Mesendoderm (in vitro differentiated cells): ENCODE results near the gene PDIA6.
A peak's percentile ranks its signal among the peaks of the same experiment; 100 is the strongest.

ENCODE experiments used
- DNase-seq: peaks from one replicate; pipeline ENCODE4 v3.0.0; 2013
- H2AK5ac ChIP-seq: 2 replicates; pipeline ENCODE4 v1.6.1; 2013; ENCODE audit warnings: low read length, inconsistent platforms
- H2BK120ac ChIP-seq: 2 replicates; pipeline ENCODE4 v1.6.1; 2013; ENCODE audit warnings: low read depth, mild to moderate bottlenecking, low read length, moderate library complexity, mixed read lengths
- H2BK15ac ChIP-seq: replicated peaks from 2 replicates; pipeline ENCODE4 v1.6.1; 2013; ENCODE audit warnings: low read depth, mild to moderate bottlenecking, moderate library complexity
- H2BK5ac ChIP-seq: 2 replicates; pipeline ENCODE4 v1.6.1; 2013; ENCODE audit warnings: low read length, inconsistent platforms
- H3K18ac ChIP-seq: 2 replicates; pipeline ENCODE4 v1.6.1; 2013; ENCODE audit warnings: mild to moderate bottlenecking, low read length, mixed read lengths
- H3K23ac ChIP-seq: one replicate; pipeline ENCODE4 v1.6.1; 2013; ENCODE audit warnings: low read length
- H3K27ac ChIP-seq: 2 replicates; pipeline ENCODE4 v1.5.1; 2013; ENCODE audit warnings: low read depth, mild to moderate bottlenecking, inconsistent platforms, low read length, moderate library complexity
- H3K27me3 ChIP-seq: 2 replicates; pipeline ENCODE4 v1.6.1; 2013; ENCODE audit warnings: low read length, control low read depth, mild to moderate bottlenecking, inconsistent platforms; ENCODE audit not compliant: insufficient read depth, poor library complexity
- H3K36me3 ChIP-seq: 2 replicates; pipeline ENCODE4 v1.6.1; 2013; ENCODE audit warnings: low read length, inconsistent platforms; ENCODE audit not compliant: control insufficient read depth, insufficient read depth
- H3K4ac ChIP-seq: one replicate; pipeline ENCODE4 v1.6.1; 2013; ENCODE audit warnings: low read depth, mild to moderate bottlenecking, low read length, moderate library complexity
- H3K4me1 ChIP-seq: 2 replicates; pipeline ENCODE4 v1.6.1; 2013; ENCODE audit warnings: low read depth, low read length, inconsistent platforms; ENCODE audit not compliant: control insufficient read depth
- H3K4me2 ChIP-seq: 2 replicates; pipeline ENCODE4 v1.6.1; 2013; ENCODE audit warnings: low read length
- H3K4me3 ChIP-seq: 2 replicates; pipeline ENCODE4 v1.5.1; 2013; ENCODE audit warnings: mild to moderate bottlenecking, low read length
- H3K56ac ChIP-seq: one replicate; pipeline ENCODE4 v1.6.1; 2013; ENCODE audit warnings: low read length
- H3K79me1 ChIP-seq: 2 replicates; pipeline ENCODE4 v1.6.1; 2013; ENCODE audit warnings: low read length, inconsistent platforms
- H3K79me2 ChIP-seq: 2 replicates; pipeline ENCODE4 v1.6.1; 2013; ENCODE audit warnings: mild to moderate bottlenecking, low read length; ENCODE audit not compliant: control insufficient read depth, insufficient read depth
- H3K9ac ChIP-seq: 2 replicates; pipeline ENCODE4 v1.6.1; 2013; ENCODE audit warnings: low read length, inconsistent platforms
- H4K5ac ChIP-seq: one replicate; pipeline ENCODE4 v1.6.1; 2013; ENCODE audit warnings: low read length
- H4K8ac ChIP-seq: one replicate; pipeline ENCODE4 v1.6.1; 2013; ENCODE audit warnings: low read depth, mild to moderate bottlenecking, control low read depth, low read length, moderate library complexity
- whole genome bisulfite sequencing: extraction: QIAGEN DNeasy Blood & Tissue Kit; methylation state at CpG from one replicate; pipeline ENCODE4 v1.1.7; 2013; ENCODE audit warnings: low lambda C conversion rate, missing lambda C conversion rate; ENCODE audit not compliant: insufficient coverage; ENCODE audit errors: extremely low coverage; 5-methylcytosine and 5-hydroxymethylcytosine counted together

PDIA6 gene

DNA sequence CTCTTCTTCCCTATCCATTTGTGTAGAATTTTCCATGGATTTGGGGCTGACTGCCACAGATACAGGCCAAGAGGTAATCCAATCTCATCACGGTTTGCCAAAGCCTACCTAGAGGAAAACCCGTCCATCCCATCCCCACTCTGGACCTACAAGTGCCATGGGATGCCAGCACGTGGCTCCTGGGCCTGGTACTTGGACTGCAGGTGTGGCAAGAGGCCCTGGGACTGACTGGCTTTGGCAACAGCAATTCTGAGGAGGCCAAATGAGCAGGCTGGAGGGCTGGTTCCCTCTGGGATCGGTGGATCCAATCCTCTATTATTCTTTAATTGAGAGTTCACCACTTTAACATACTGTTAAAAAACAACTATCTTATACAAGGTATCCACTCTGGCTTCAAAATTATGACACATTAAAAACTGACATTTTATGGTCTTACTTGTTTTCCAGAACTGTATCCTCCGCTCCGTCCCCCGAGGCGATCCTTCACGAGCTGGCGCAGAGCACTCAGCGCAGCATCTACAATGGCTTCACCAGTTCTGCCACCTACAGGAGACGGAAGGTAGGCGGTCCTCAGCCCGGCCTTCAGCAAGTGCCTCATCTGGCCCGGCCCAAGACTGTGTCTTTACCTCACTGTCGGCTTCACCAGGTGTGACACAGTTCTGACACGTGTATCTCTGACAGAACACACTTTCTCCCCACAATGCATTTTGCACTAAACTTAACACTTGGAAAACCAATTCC is 19.8 kb downstream of the PDIA6 start:
- Histone ChIP-seq H3K9ac (no peak overlapping the region), H4K8ac (no peak overlapping the region), H3K79me1 (peaks cover 8% of the 10 kb centered on the region), H4K5ac (no peak overlapping the region), H2BK120ac (no peak overlapping the region), H3K4me1 (no peaks in the 10 kb centered on the region), H3K4ac (no peak overlapping the region), H3K27me3 (no peaks in the 10 kb centered on the region), H2BK5ac (no peak overlapping the region), H2AK5ac (no peak overlapping the region), H3K79me2 (peaks cover 8% of the 10 kb centered on the region), H3K18ac (no peak overlapping the region), H2BK15ac (no peak overlapping the region), H3K56ac (no peak overlapping the region), H3K36me3 (peaks cover 27% of the 10 kb centered on the region), H3K23ac (no peak overlapping the region), H3K4me3 (no peak overlapping the region), H3K27ac (no peak overlapping the region), H3K4me2 (no peak overlapping the region)
- no CpG with 5 or more reads among the region's 17 CpGs for WGBS
- DNase-seq: peak; percentile 48

DNA sequence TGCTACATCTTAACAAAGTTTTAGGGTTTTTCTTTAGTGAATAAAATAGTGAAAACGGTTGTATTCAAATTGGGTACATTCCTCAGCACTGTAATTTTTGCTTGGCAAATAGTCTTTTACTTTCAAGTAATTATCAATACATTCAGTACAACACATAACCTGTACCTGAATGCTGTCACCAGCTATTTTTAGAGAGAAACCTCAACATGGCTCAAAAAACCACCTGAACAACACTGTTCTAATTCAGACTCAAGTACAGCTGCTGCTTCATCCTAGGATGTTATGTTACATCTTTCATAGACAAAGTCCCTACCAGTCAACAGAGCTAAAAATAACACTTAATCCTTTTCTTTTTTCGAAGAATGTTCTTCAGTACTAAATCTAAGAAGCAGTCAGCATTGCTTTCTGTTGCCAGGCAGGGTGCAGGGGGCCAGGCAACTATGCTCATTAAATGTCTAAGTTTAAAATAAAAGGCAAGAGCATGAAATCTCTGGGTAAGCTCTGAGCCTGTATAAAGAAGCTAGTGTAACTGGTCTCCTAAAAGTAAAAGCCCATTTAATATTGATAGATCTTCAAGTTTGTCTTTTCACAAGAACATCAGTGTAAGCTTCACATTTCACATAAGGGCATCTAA is 20.5 kb downstream of the PDIA6 start:
- H3K4ac ChIP-seq: no peak overlapping the region
- H3K79me1 ChIP-seq: peaks cover 8% of the 10 kb centered on the region
- no CpG with 5 or more reads among the region's 2 CpGs for WGBS
- no peak overlapping the region for H3K4me2 ChIP-seq
- no peak overlapping the region for H3K9ac ChIP-seq
- no peaks in the 10 kb centered on the region for H3K4me1 ChIP-seq
- H3K27me3 ChIP-seq: no peaks in the 10 kb centered on the region
- H3K79me2 ChIP-seq: peaks cover 7% of the 10 kb centered on the region
- no peak overlapping the region for H2BK120ac ChIP-seq
- H3K27ac ChIP-seq: no peak overlapping the region
- H3K4me3 ChIP-seq: no peak overlapping the region
- peaks cover 30% of the 10 kb centered on the region for H3K36me3 ChIP-seq
- no peak overlapping the region for H4K8ac ChIP-seq
- H2BK15ac ChIP-seq: no peak overlapping the region
- H4K5ac ChIP-seq: no peak overlapping the region
- no peak overlapping the region for H2AK5ac ChIP-seq
- no peak overlapping the region for H3K56ac ChIP-seq
- no peak overlapping the region for H2BK5ac ChIP-seq
- H3K23ac ChIP-seq: no peak overlapping the region
- H3K18ac ChIP-seq: no peak overlapping the region
- DNase-seq: no peak

DNA sequence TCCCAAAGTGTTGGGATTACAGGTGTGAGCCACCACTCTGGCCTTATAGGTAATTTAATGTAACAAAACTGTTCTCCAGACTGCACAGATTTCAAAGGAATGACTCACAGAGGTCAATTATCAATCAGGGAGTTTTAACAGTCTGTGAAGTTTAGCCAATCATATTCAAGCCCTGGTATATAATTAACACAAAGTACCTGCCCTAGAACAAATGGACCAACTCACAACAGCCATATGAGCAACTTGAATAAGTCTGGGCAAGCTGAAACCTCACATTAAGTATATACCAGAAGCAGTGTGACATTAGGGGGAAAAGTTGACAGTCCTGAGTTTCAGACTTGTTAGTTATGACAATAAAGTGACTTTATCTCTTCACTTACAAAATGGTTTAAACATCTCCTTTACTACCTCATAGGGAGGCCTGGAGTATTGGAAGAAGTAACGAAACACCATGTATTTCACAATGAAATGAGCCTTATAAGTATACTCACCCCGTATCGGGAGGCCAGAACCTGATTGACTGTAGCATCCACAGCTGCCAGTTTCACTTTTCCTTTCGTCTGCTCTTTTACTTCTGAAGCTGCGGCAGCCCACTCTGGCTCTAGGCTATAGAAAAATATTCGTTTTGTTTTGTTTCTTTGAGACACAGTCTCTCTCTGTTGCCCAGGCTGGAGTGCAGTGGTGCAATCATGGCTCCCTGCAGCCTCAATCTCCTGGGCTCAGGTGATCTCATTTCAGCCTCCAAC is 22.2 kb downstream of the PDIA6 start:
- H3K27ac ChIP-seq: no peak overlapping the region
- no peak overlapping the region for H2BK120ac ChIP-seq
- H3K79me1 ChIP-seq: peaks cover 9% of the 10 kb centered on the region
- no peaks in the 10 kb centered on the region for H3K4me1 ChIP-seq
- no peak overlapping the region for H4K8ac ChIP-seq
- no CpG with 5 or more reads among the region's 6 CpGs for WGBS
- H2BK15ac ChIP-seq: no peak overlapping the region
- no peak overlapping the region for H3K9ac ChIP-seq
- H2AK5ac ChIP-seq: no peak overlapping the region
- H3K4me3 ChIP-seq: no peak overlapping the region
- peaks cover 31% of the 10 kb centered on the region for H3K36me3 ChIP-seq
- no peak overlapping the region for H3K18ac ChIP-seq
- H4K5ac ChIP-seq: no peak overlapping the region
- H3K23ac ChIP-seq: no peak overlapping the region
- H3K4me2 ChIP-seq: no peak overlapping the region
- peaks cover 5% of the 10 kb centered on the region for H3K79me2 ChIP-seq
- H3K27me3 ChIP-seq: no peaks in the 10 kb centered on the region
- H3K56ac ChIP-seq: no peak overlapping the region
- H2BK5ac ChIP-seq: no peak overlapping the region
- no peak overlapping the region for H3K4ac ChIP-seq
- no peak for DNase-seq

DNA sequence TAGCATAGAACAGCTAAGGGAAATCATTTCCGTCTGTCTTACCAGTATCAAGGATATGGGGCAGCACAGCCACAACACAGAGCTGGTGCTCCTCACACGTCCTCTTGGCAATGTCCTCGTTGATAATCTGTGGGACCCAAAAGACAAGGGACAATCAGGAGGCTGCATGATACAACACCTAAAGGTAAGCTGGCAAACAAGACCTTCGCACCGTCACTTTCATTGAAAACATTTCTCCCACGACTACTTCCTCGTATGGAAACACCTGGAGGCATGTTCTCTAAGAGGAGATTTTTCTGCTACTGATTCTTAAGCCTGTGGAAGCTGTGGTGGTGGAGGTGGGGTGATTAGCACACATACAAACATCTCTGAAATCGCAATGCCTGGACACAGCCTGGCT is 23.7 kb downstream of the PDIA6 start:
- no peaks in the 10 kb centered on the region for H3K4me1 ChIP-seq
- H3K27me3 ChIP-seq: no peaks in the 10 kb centered on the region
- WGBS: no CpG with 5 or more reads among the region's 8 CpGs
- H3K18ac ChIP-seq: no peak overlapping the region
- no peak overlapping the region for H4K5ac ChIP-seq
- H2BK15ac ChIP-seq: no peak overlapping the region
- no peak overlapping the region for H2BK5ac ChIP-seq
- H3K9ac ChIP-seq: no peak overlapping the region
- H3K23ac ChIP-seq: no peak overlapping the region
- no peak overlapping the region for H2BK120ac ChIP-seq
- no peak overlapping the region for H3K4me2 ChIP-seq
- no peak overlapping the region for H3K27ac ChIP-seq
- H2AK5ac ChIP-seq: no peak overlapping the region
- H3K4ac ChIP-seq: no peak overlapping the region
- H4K8ac ChIP-seq: no peak overlapping the region
- no peak overlapping the region for H3K4me3 ChIP-seq
- H3K79me1 ChIP-seq: peaks cover 10% of the 10 kb centered on the region
- peaks cover 37% of the 10 kb centered on the region for H3K36me3 ChIP-seq
- H3K79me2 ChIP-seq: peaks cover 5% of the 10 kb centered on the region
- no peak overlapping the region for H3K56ac ChIP-seq
- DNase-seq: no peak

DNA sequence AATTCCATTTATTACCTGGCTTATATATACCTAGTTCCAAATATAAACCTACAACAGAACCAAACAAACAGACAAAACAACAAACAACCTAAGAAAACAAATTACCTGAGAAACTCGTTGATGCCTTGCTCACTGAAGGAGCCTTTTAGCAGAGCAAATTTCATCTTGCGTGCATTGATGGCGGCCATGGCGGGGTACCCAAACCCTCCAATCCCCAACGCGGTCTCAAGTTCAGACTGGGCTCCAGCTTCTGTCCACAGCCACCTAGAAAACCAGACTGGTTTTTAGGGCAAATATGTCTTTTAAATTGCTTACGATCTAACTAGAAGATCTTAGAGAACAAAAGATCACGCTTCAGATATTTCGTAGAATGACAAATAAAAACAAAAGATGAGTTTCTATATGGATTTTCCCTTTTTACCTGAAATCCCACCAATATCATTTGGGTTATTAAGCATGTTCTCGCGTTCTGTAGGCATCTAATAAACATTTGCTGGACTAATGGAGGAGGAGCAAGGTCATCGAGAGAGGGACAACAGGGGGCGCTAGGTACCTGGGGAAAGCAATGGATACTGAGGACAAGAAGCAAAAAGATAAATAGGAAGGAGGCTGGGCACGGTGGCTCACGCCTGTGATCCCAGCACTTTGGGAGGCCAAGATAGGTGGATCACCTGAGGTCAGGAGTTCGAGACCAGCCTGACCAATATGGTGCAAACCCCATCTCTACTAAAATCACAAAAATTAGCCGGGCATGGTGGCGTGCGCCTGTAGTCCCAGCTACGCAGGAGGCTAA is 25.2 kb downstream of the PDIA6 start:
- DNase-seq: peak; percentile 67
- Histone ChIP-seq H3K4ac (no peak overlapping the region), H3K36me3 (peaks cover 38% of the 10 kb centered on the region), H3K18ac (no peak overlapping the region), H3K4me2 (no peak overlapping the region), H3K4me3 (no peak overlapping the region), H3K79me2 (peaks cover 5% of the 10 kb centered on the region), H3K79me1 (peaks cover 7% of the 10 kb centered on the region), H4K5ac (no peak overlapping the region), H3K9ac (no peak overlapping the region), H4K8ac (no peak overlapping the region), H3K4me1 (no peaks in the 10 kb centered on the region), H3K27me3 (no peaks in the 10 kb centered on the region), H3K27ac (no peak overlapping the region), H2BK120ac (no peak overlapping the region), H2BK5ac (no peak overlapping the region), H2BK15ac (no peak overlapping the region), H3K56ac (no peak overlapping the region), H2AK5ac (no peak overlapping the region), H3K23ac (no peak overlapping the region)
- no CpG with 5 or more reads among the region's 20 CpGs for WGBS
